Omental fat pad (tissue), 4 donors: Measurements from ENCODE around the gene AOPEP. TPM values are rescaled to one million over a fixed set of nuclear protein-coding genes. Genes with fewer than 3 reads are reported as not detected.

Source experiments
- ATAC-seq: fragments of 150-250 bp; one replicate; pipeline ENCODE4 v1.9.1; 2016; ENCODE audit warnings: mild to moderate bottlenecking, moderate library complexity; ENCODE audit not compliant: low FRiP score
- DNase-seq: peaks from one replicate; pipeline ENCODE4 v3.0.0-alpha.2; 2019; ENCODE audit warnings: low spot score
- total RNA-seq, 4 donors: library from RNA; depleted of rRNA; stranded (reverse); fragments of >200 nt; gene quantifications; one replicate each; pipeline ENCODE4 v1.1.0, GENCODE V29; 2016
- TF ChIP-seq, protein P1 (sequence below), 3 donors: fragments of 450-650 bp; IDR thresholded peaks; one replicate each; pipeline ENCODE4 v1.5.1; 2016 to 2017; ENCODE audit warnings: antibody characterized with exemption in 3 of 3, mild to moderate bottlenecking in 3 of 3, moderate library complexity in 2 of 3

AOPEP gene
- total RNA-seq, 4 donors from 2014 or later, result 45.9 to 102 (median 55.1) TPM

DNA sequence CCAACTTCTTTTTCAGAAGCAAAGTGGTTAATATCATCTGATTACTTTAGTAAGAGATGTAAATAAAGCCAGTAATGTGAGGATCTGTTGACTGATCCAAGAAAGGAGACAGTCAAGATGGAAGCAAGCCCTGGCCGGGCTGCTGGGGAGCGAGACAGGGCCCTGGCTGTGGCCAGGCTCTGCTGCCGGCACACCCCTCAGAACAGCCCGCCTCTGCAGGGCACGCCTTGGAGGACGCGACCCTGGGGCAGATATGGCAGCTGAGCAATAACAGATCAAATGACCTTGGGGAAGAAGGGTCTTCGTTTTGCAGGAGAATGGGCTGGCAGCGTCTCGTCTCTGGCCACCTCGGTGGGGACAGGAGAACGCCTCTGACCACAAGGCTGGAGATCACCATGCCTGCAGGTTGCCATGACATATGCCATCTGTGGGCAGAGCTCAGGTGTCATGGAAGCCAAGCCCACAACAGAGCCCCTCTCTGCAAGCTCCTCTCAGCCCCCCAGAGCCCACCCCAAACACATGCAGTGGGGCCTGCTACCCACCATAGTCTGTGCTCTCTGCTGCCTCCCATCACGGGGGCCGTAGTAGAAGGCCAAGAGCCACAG is 384.5 kb downstream of the AOPEP start:
- TF ChIP-seq, protein P1, sequence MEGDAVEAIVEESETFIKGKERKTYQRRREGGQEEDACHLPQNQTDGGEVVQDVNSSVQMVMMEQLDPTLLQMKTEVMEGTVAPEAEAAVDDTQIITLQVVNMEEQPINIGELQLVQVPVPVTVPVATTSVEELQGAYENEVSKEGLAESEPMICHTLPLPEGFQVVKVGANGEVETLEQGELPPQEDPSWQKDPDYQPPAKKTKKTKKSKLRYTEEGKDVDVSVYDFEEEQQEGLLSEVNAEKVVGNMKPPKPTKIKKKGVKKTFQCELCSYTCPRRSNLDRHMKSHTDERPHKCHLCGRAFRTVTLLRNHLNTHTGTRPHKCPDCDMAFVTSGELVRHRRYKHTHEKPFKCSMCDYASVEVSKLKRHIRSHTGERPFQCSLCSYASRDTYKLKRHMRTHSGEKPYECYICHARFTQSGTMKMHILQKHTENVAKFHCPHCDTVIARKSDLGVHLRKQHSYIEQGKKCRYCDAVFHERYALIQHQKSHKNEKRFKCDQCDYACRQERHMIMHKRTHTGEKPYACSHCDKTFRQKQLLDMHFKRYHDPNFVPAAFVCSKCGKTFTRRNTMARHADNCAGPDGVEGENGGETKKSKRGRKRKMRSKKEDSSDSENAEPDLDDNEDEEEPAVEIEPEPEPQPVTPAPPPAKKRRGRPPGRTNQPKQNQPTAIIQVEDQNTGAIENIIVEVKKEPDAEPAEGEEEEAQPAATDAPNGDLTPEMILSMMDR (IDR thresholded peaks at IDR 0.05), result no peak
- ATAC-seq (no peak), DNase-seq (no peak)

DNA sequence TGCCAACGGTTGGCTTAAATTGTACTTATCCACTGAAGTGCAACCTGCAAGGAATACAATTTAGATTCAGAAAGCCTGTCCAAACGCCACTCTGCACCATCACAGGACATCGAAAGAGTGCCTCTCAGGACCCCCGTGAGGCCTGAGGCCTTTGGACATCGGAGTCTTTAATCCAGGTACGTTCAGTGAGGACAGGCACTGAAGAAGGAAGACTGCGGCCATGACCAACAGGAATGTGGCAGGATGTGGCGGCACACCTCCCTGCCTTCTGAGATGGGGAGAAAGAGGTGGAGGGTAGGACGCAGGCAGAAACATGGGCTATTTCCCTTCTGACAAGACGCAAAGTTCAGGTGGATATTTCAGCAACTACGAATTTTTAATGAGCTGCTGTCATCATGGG is 385.2 kb downstream of the AOPEP start:
- DNase-seq (no peak), ATAC-seq (no peak)
- TF ChIP-seq, protein P1 (IDR thresholded peaks at IDR 0.05), result no peak

DNA sequence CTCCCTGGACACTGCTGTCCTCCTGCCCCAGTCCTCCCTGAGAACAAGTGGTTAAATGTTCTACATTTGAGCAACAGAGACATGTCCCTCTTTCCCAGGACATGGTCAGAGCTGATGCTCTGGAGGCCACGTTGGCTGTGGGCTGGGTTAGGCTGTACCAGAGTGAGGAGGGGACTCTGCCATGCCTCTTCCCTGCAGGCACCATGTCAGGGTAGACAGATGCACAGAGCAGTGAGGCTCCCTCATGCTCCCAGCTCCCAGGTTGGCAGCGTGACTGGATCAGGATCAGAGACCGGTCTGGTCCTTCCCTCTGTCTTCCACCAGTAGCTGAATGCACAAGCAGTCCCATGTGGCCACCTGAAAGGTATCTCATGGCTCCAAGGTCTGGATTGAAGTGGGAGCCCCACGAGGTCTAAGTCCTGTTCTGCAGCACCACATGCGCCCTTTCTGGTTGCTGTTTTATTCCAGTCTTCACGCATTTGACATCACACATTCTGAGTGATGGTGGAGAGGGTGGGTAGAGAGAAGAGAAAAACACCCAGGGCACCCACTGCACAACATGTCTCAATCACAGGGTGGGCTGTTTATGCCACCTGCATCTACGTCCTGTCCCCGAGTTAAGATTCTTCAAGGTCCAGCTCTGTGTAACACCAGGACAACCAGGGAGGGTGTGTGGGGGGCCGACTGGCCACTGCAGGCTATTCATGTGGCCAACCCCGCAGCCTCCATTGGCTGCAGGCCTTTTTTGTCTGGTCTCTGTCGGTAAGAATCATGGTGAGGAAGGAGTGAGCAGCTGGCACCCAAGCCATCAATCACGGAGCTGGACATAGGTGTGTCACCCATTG is 386.2 kb downstream of the AOPEP start:
- TF ChIP-seq, protein P1 (IDR thresholded peaks at IDR 0.05), result no peak
- no peak for DNase-seq
- no peak for ATAC-seq

DNA sequence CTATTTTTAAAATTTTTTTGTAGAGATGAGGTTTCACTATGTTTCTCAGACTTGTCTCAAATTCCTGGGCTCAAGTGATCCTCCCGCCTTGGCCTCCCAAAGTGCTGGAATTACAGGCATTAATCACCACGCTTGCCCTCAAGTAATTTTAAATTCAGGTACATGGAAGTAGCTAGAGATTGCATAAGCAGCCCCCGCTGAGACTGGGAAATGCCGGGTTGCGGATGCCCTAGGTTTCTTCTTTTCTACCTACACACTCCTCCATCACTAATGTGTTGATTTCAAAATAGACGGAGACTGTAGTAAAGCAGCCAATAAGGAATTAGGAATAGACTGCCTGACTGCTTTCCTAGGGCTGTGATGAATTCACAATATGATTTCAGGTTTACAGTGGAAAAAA is 388.6 kb downstream of the AOPEP start:
- no peak for ATAC-seq
- no peak for DNase-seq
- TF ChIP-seq, protein P1 (IDR thresholded peaks at IDR 0.05), result no peak

DNA sequence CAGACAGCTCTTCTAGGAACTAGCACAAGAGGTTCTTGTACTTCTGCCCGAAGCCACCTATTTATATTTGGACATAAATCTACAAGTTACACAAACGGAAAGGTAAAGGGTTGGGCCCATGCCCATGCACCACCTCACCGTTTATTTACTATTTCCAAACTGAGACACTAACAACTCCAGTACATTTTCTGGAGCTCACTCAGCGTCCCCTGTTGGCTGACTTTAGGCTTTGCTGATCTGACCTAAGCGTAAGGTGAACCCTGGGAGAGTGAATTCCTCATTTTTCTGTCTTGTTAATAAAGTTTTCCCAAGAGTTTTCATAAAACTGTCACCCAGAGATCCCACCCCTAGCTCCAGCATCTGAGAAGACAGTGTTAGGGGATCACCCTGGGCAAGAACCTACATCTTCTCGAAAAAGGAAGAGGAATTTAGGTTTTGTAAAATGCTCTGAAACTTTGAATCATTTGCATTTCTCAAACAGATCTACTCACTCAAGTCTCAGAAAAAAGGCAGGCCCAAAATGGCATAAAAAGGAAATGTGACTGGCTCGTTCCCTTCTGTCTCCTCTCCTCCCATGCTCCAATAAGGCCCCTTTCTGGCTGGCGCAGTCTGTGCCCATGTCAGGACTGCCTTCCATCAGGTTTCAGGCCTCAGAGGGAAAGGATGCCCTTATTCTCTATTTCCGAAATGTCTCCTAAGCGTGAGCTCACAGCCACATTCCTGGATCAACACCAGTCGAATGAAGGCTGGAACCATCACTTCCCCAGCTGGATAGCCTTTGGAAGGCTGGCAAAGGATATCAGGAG is 389.7 kb downstream of the AOPEP start:
- TF ChIP-seq, protein P1 (IDR thresholded peaks at IDR 0.05), result no peak
- DNase-seq (no peak), ATAC-seq (peak; percentile 8)

DNA sequence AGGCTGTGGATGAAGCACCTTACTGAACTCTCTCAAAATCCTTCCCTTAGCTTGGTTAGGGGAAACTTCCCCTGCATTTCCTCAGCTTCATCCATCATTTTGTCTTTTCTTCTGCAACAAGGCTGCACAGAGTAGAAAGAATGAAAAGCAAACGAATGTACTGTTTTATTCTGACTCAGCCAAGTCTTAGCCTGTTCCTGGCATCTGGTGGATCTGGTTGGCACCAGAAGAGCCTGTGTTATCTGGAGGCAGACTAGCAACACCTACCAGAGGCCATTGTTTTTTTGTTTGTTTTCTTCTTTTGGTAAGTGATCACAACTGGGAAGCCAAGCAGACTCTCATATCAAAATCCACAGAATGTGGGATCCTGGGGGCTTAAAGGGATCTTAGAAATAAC is 390.3 kb downstream of the AOPEP start:
- no peak for DNase-seq
- ATAC-seq, result peak; percentile 74
- TF ChIP-seq, protein P1 (IDR thresholded peaks at IDR 0.05), result no peak
